Adipocyte (in vitro differentiated cells): ENCODE results near the gene UPK1A.
A peak's percentile ranks its signal among the peaks of the same experiment; 100 is the strongest.
"Not testable (repeated sequence)": the region's sequence is repeated elsewhere in the genome, so short reads cannot be mapped to it uniquely, and the experiment has no call there.

Experiments used
- DNase-seq: peaks from one replicate; pipeline ENCODE4 v3.0.0-alpha.2; 2015; ENCODE audit warnings: low read depth
- H3K27me3 ChIP-seq: replicated peaks from 2 replicates; pipeline ENCODE4 v1.7.0; 2013; ENCODE audit warnings: mild to moderate bottlenecking, low read length, moderate library complexity; ENCODE audit not compliant: control insufficient read depth, insufficient read depth
- H3K36me3 ChIP-seq: 2 replicates; pipeline ENCODE4 v1.7.0; 2013; ENCODE audit warnings: low read length, mild to moderate bottlenecking, moderate library complexity; ENCODE audit not compliant: control insufficient read depth, insufficient read depth, severe bottlenecking
- H3K4me1 ChIP-seq: 2 replicates; pipeline ENCODE4 v1.7.0; 2013; ENCODE audit warnings: mild to moderate bottlenecking, low read length, moderate library complexity; ENCODE audit not compliant: control insufficient read depth, insufficient read depth
- H3K4me3 ChIP-seq: 2 replicates; pipeline ENCODE4 v1.7.0; 2013; ENCODE audit warnings: mild to moderate bottlenecking, low read length, moderate library complexity
- H3K9ac ChIP-seq: 2 replicates; pipeline ENCODE4 v1.7.0; 2013; ENCODE audit warnings: mild to moderate bottlenecking, low read length, moderate library complexity
- H3K9me3 ChIP-seq: 2 replicates; pipeline ENCODE4 v1.7.0; 2013; ENCODE audit warnings: mild to moderate bottlenecking, low read length, moderate library complexity; ENCODE audit not compliant: control insufficient read depth

The UPK1A gene

DNA sequence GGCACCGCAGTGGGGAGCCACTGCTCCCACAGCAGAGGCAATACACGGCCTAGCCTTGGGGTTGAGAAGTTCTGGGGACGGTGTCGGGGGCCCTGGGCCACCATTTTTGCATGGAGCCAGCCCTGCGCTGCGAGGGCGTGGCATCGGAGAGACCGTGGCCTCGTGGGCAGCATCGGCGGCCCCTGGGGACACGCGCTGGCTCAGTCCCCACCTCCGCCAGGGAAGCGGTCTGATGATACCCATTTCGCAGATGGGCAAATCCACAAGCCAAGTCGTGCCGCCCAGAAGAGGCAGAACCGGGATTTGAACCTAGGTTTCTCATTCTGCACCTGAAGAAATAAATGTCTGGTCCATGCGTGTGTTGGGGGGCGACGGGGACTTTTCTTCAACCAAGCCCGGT is 1.2 kb upstream of the UPK1A start:
- DNase-seq, result no peak

GRCh38 chr19:35665604-35666003 is 713 bp upstream of the UPK1A start:
- no peak overlapping the region for H3K9ac ChIP-seq
- H3K9me3 ChIP-seq, result no peaks in the 10 kb centered on the region
- DNase-seq, result no peak
- peaks cover 11% of the 10 kb centered on the region for H3K4me1 ChIP-seq
- H3K36me3 ChIP-seq, result peaks cover 5% of the 10 kb centered on the region
- H3K4me3 ChIP-seq, result no peak overlapping the region
- peaks cover 8% of the 10 kb centered on the region for H3K27me3 ChIP-seq

More for the DNA sequence above, 1.2 kb upstream of the UPK1A start:
- H3K9ac ChIP-seq, result no peak overlapping the region
- H3K4me1 ChIP-seq, result peaks cover 11% of the 10 kb centered on the region
- H3K4me3 ChIP-seq, result no peak overlapping the region
- peaks cover 5% of the 10 kb centered on the region for H3K36me3 ChIP-seq
- H3K27me3 ChIP-seq, result peaks cover 8% of the 10 kb centered on the region
- H3K9me3 ChIP-seq, result no peaks in the 10 kb centered on the region

- H3K27me3 ChIP-seq, result peaks cover 8% of the 10 kb centered on the region
- no peak overlapping the region for H3K4me3 ChIP-seq
- no peaks in the 10 kb centered on the region for H3K9me3 ChIP-seq
- DNase-seq, result no peak
- H3K36me3 ChIP-seq, result no peaks in the 10 kb centered on the region
- no peak overlapping the region for H3K9ac ChIP-seq
- peaks cover 5% of the 10 kb centered on the region for H3K4me1 ChIP-seq
Observed at GRCh38 chr19:35669566-35669965, 3.2 kb downstream of the UPK1A start.

GRCh38 chr19:35669974-35670373 is 3.7 kb downstream of the UPK1A start:
- Histone ChIP-seq H3K27me3 (peaks cover 8% of the 10 kb centered on the region), H3K36me3 (no peaks in the 10 kb centered on the region), H3K9me3 (no peaks in the 10 kb centered on the region), H3K9ac (no peak overlapping the region), H3K4me1 (peaks cover 5% of the 10 kb centered on the region), H3K4me3 (no peak overlapping the region)
- DNase-seq, result no peak

- Histone ChIP-seq H3K9ac (no peak overlapping the region), H3K4me1 (peaks cover 5% of the 10 kb centered on the region), H3K4me3 (no peak overlapping the region), H3K27me3 (peaks cover 11% of the 10 kb centered on the region), H3K36me3 (no peaks in the 10 kb centered on the region), H3K9me3 (no peaks in the 10 kb centered on the region)
- no peak for DNase-seq
Observed at GRCh38 chr19:35670686-35671085, 4.4 kb downstream of the UPK1A start.

DNA sequence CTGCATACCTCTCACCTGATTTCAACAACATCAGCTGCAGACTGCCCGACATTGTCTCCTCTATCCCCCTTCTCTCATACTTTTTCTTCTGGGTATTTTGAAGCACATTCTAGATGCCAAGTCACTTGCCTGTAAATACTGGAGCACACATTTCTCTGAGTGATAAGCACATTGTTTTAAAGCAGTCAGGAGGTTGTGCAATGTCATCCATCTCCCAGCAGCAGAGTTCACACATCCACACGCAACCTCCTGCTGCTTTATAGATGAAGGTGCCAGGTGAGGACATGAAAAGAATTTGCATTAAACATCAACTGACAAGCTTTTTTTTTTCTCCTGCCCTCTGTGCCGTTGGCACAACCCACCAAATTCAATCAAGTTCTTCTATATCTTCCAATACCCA is 5.5 kb downstream of the UPK1A start:
- H3K9ac ChIP-seq, result no peak overlapping the region
- H3K4me1 ChIP-seq, result peaks cover 5% of the 10 kb centered on the region
- H3K9me3 ChIP-seq, result no peaks in the 10 kb centered on the region
- no peaks in the 10 kb centered on the region for H3K36me3 ChIP-seq
- peaks cover 16% of the 10 kb centered on the region for H3K27me3 ChIP-seq
- no peak for DNase-seq
- no peak overlapping the region for H3K4me3 ChIP-seq

- peak overlapping the region; percentile 72 for H3K4me3 ChIP-seq
- peaks cover 21% of the 10 kb centered on the region for H3K27me3 ChIP-seq
- H3K9ac ChIP-seq, result peak overlapping the region; percentile 56
- no peaks in the 10 kb centered on the region for H3K36me3 ChIP-seq
- DNase-seq, result peak; percentile 76
- no peaks in the 10 kb centered on the region for H3K9me3 ChIP-seq
- H3K4me1 ChIP-seq, result peaks cover 5% of the 10 kb centered on the region
Observed at GRCh38 chr19:35673121-35673804, 6.9 kb downstream of the UPK1A start.

GRCh38 chr19:35675589-35676140 is 9.3 kb downstream of the UPK1A start:
- DNase-seq, result no peak
- no peak overlapping the region for H3K4me3 ChIP-seq
- no peaks in the 10 kb centered on the region for H3K9me3 ChIP-seq
- no peaks in the 10 kb centered on the region for H3K36me3 ChIP-seq
- no peak overlapping the region for H3K9ac ChIP-seq
- peaks cover 21% of the 10 kb centered on the region for H3K27me3 ChIP-seq
- H3K4me1 ChIP-seq, result peaks cover 5% of the 10 kb centered on the region

DNA sequence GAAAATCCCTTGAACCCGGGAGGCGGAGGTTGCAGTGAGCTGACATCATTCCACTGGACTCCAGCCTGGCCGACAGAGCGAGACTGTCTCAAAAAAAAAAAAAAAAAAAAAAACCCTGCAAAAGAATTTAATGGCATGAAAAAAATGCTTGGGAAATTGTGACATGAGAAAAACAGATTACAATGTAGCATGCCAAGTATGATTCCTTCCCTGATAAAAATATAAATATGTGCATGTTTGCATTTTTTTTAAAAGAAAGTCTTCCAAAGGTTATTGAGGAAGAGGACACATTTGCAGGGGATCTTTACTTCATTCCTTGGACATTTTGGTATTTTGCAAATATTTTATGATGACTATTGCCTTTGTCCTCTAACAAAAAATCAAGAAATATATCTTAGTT is 23.5 kb downstream of the UPK1A start:
- DNase-seq, result peak; percentile 64
- H3K36me3 ChIP-seq, result no peaks in the 10 kb centered on the region

GRCh38 chr19:35691106-35691505 is 24.8 kb downstream of the UPK1A start:
- H3K4me1 ChIP-seq, result peaks cover 11% of the 10 kb centered on the region
- not testable (repeated sequence) for H3K36me3 ChIP-seq, H3K27me3 ChIP-seq, H3K9me3 ChIP-seq, H3K4me3 ChIP-seq, DNase-seq, H3K9ac ChIP-seq

More for the DNA sequence above, 23.5 kb downstream of the UPK1A start:
- peak overlapping the region; percentile 63 for H3K4me3 ChIP-seq
- H3K4me1 ChIP-seq, result peaks cover 11% of the 10 kb centered on the region
- H3K9me3 ChIP-seq, result no peaks in the 10 kb centered on the region
- H3K9ac ChIP-seq, result peak overlapping the region; percentile 75
- H3K27me3 ChIP-seq, result no peaks in the 10 kb centered on the region

DNA sequence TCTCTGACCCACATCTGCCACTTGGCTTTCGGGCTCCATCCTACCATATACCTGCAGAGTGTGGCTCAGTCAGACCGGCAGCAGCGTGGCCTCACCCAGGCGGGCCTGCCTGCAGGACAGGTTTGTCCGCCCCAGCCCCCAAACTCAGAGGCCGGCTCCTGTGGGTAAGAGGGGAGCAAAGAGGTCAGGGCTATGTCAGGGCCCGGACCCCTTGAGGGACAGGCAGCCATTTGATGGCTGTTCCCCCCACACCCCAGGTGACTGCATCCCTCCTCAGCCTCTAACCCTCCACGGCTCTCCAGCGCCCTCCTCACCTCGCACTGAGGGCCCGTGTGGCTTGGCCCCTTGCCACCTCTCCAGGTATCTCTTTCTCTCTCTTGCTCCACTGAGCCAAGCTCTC is 25.7 kb downstream of the UPK1A start:
- Histone ChIP-seq H3K27me3 (no peaks in the 10 kb centered on the region), H3K9me3 (no peaks in the 10 kb centered on the region), H3K4me3 (no peak overlapping the region), H3K4me1 (peaks cover 11% of the 10 kb centered on the region), H3K36me3 (no peaks in the 10 kb centered on the region), H3K9ac (no peak overlapping the region)
- no peak for DNase-seq

- peaks cover 11% of the 10 kb centered on the region for H3K4me1 ChIP-seq
- DNase-seq, result no peak
- H3K9me3 ChIP-seq, result no peaks in the 10 kb centered on the region
- H3K4me3 ChIP-seq, result no peak overlapping the region
- no peaks in the 10 kb centered on the region for H3K27me3 ChIP-seq
- H3K36me3 ChIP-seq, result no peaks in the 10 kb centered on the region
- no peak overlapping the region for H3K9ac ChIP-seq
Observed at GRCh38 chr19:35693422-35693821, 27.1 kb downstream of the UPK1A start.
